Mesenchymal stem cell (in vitro differentiated cells and primary cell): ENCODE measurements around the gene TMEM14C.

Source experiments
- DNase-seq: peaks from one replicate; pipeline ENCODE4 v3.0.0-alpha.2; 2013
- H2AFZ ChIP-seq: one replicate; pipeline ENCODE4 v1.6.1; 2013; ENCODE audit warnings: low read depth, mild to moderate bottlenecking, control low read depth, inconsistent platforms, low read length, moderate library complexity
- H2AK5ac ChIP-seq: 2 replicates; pipeline ENCODE4 v1.6.1; 2013; ENCODE audit warnings: low read length, moderate library complexity, mild to moderate bottlenecking, inconsistent platforms; ENCODE audit not compliant: severe bottlenecking
- H2BK120ac ChIP-seq: one replicate; pipeline ENCODE4 v1.6.1; 2013; ENCODE audit warnings: low read depth, mild to moderate bottlenecking, inconsistent platforms, low read length, moderate library complexity
- H2BK12ac ChIP-seq, 2 experiments: one replicate each; pipeline ENCODE4 v1.6.1; 2013; ENCODE audit warnings: inconsistent platforms in 2 of 2, low read length in 2 of 2, mild to moderate bottlenecking in 2 of 2, moderate library complexity in 2 of 2, control low read depth in 1 of 2
- H2BK15ac ChIP-seq: one replicate; pipeline ENCODE4 v1.6.1; 2013; ENCODE audit warnings: mild to moderate bottlenecking, low read depth, inconsistent platforms; ENCODE audit not compliant: poor library complexity, severe bottlenecking
- H2BK5ac ChIP-seq: 2 replicates; pipeline ENCODE4 v1.6.1; 2013; ENCODE audit warnings: low read depth, mild to moderate bottlenecking, low read length, control low read depth, inconsistent platforms; ENCODE audit not compliant: poor library complexity, severe bottlenecking
- H3K14ac ChIP-seq, 2 experiments: one replicate each; pipeline ENCODE4 v1.6.1; 2013; ENCODE audit warnings: inconsistent platforms in 2 of 2, low read length in 2 of 2, control low read depth in 1 of 2, mild to moderate bottlenecking in 1 of 2, moderate library complexity in 1 of 2
- H3K18ac ChIP-seq, 2 experiments: one replicate each; pipeline ENCODE4 v1.6.1; 2013; ENCODE audit warnings: inconsistent platforms in 2 of 2, low read length in 2 of 2, control low read depth in 1 of 2, low read depth in 1 of 2, mild to moderate bottlenecking in 1 of 2
- H3K23ac ChIP-seq, 2 experiments: one replicate each; pipeline ENCODE4 v1.6.1; 2013; ENCODE audit warnings: inconsistent platforms in 2 of 2, low read length in 2 of 2, mild to moderate bottlenecking in 2 of 2, moderate library complexity in 2 of 2, control low read depth in 1 of 2
- H3K27ac ChIP-seq: 2 replicates; pipeline ENCODE4 v1.5.1; 2013; ENCODE audit warnings: mild to moderate bottlenecking, moderate library complexity, low read length, control low read depth, inconsistent platforms; ENCODE audit not compliant: poor library complexity, severe bottlenecking
- H3K27me3 ChIP-seq, 2 experiments: 2 replicates each; pipeline versions ENCODE4 v1.6.1 to v1.7.0; 2013; ENCODE audit warnings: low read length in 2 of 2, mild to moderate bottlenecking in 2 of 2, moderate library complexity in 2 of 2, control low read depth in 1 of 2, inconsistent platforms in 1 of 2; ENCODE audit not compliant: control insufficient read depth in 1 of 2, insufficient read depth in 1 of 2
- H3K36me3 ChIP-seq, 2 experiments: 2 replicates each; pipeline versions ENCODE4 v1.6.1 to v1.7.0; 2013; ENCODE audit warnings: low read length in 2 of 2, control low read depth in 1 of 2, inconsistent platforms in 1 of 2, low read depth in 1 of 2, mild to moderate bottlenecking in 1 of 2; ENCODE audit not compliant: insufficient read depth in 2 of 2, control insufficient read depth in 1 of 2
- H3K4ac ChIP-seq, 2 experiments: one replicate each; pipeline ENCODE4 v1.6.1; 2013; ENCODE audit warnings: inconsistent platforms in 2 of 2, low read length in 2 of 2, mild to moderate bottlenecking in 2 of 2, moderate library complexity in 2 of 2, control low read depth in 1 of 2, low read depth in 1 of 2
- H3K4me1 ChIP-seq: 2 replicates; pipeline ENCODE4 v1.6.1; 2013; ENCODE audit warnings: low read depth, low read length, control low read depth; ENCODE audit not compliant: control insufficient read depth, insufficient read depth
- H3K4me2 ChIP-seq: 2 replicates; pipeline ENCODE4 v1.6.1; 2013; ENCODE audit warnings: low read length, mild to moderate bottlenecking, inconsistent platforms; ENCODE audit not compliant: poor library complexity, severe bottlenecking
- H3K4me3 ChIP-seq, 2 experiments: 2 replicates each; pipeline versions ENCODE4 v1.5.1 to v1.7.0; 2013; ENCODE audit warnings: low read length in 2 of 2, mild to moderate bottlenecking in 2 of 2, control low read depth in 1 of 2, low read depth in 1 of 2; ENCODE audit not compliant: insufficient read depth in 1 of 2
- H3K79me1 ChIP-seq: replicated peaks from 2 replicates; pipeline ENCODE4 v1.6.1; 2013; ENCODE audit warnings: mild to moderate bottlenecking, control low read depth, low read length, inconsistent platforms; ENCODE audit not compliant: poor library complexity, severe bottlenecking
- H3K9ac ChIP-seq: 2 replicates; pipeline ENCODE4 v1.7.0; 2013; ENCODE audit warnings: mild to moderate bottlenecking, low read length, moderate library complexity
- H3K9me3 ChIP-seq: 2 replicates; pipeline ENCODE4 v1.7.0; 2013; ENCODE audit warnings: mild to moderate bottlenecking, low read length; ENCODE audit not compliant: control insufficient read depth
- H4K8ac ChIP-seq: one replicate; pipeline ENCODE4 v1.6.1; 2013; ENCODE audit warnings: inconsistent platforms, mild to moderate bottlenecking, low read length, moderate library complexity
- H4K91ac ChIP-seq: one replicate; pipeline ENCODE4 v1.6.1; 2013; ENCODE audit warnings: mild to moderate bottlenecking, low read length, inconsistent platforms
- WGBS: methylation state at CpG from one replicate; pipeline ENCODE4 v1.1.7; 2013; ENCODE audit warnings: mixed read lengths; 5-methylcytosine and 5-hydroxymethylcytosine counted together

TMEM14C gene

DNA sequence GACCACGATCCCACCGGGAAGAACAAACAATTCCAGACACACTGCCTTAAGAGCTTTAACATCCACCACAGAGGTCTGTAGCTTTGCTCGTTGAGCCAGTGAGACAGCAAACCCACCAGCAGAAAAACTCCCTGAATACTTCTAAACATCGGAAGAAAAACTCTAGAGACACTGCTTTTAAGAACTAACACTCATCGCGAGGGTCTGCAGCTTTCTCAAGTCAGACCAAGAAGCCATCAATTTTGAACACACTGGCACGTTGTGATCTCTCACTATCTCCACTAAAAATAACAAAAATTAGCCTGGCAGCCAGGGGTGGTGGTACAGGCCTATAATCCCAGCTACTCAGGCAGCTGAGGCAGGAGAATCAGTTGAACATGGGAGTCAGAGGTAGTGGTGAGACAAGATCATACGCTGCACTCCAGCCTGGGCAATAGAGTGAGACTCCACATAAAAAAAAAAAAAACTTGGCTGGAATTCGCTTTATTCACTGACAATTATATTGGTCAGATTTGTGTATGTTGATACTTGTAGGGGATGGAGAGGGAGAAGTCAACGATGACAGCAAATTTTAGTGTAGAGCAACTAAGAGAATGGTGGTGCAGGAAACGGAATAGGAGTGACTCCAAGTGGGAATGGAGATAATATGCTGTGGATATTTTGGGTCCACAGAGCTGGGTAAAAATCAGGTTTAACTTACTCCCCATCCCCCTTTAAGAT, 860 bp upstream of the TMEM14C start:
- H3K27ac ChIP-seq = peak overlapping the region; percentile 75
- H2AFZ ChIP-seq = no peak overlapping the region
- peaks cover 30% of the 10 kb centered on the region for H3K79me1 ChIP-seq
- no peak overlapping the region for H3K23ac ChIP-seq
- H2AK5ac ChIP-seq = no peak overlapping the region
- H3K36me3 ChIP-seq = peaks cover 26 to 29% of the 10 kb centered on the region in 2 experiments
- 87% methylated on average over 11 of the region's 11 CpGs for WGBS
- H2BK120ac ChIP-seq = peak overlapping the region; percentile 15
- H3K27me3 ChIP-seq = no peaks in the 10 kb centered on the region
- no peak overlapping the region for H4K91ac ChIP-seq
- peak overlapping the region; percentile 99 for H3K9ac ChIP-seq
- H3K4ac ChIP-seq = peak overlapping the region in 1 of 2 experiments; percentile 82
- no peak for DNase-seq
- H3K14ac ChIP-seq = no peak overlapping the region
- H3K4me3 ChIP-seq = peak overlapping the region in 1 of 2 experiments; percentile 98
- H2BK15ac ChIP-seq = no peak overlapping the region
- peak overlapping the region; percentile 88 for H3K4me2 ChIP-seq
- peaks cover 3% of the 10 kb centered on the region for H3K4me1 ChIP-seq
- no peak overlapping the region for H2BK5ac ChIP-seq
- peaks cover 12% of the 10 kb centered on the region for H3K9me3 ChIP-seq
- no peak overlapping the region for H2BK12ac ChIP-seq
- H3K18ac ChIP-seq = peak overlapping the region in 1 of 2 experiments; percentile 60
- H4K8ac ChIP-seq = peak overlapping the region; percentile 94

DNA sequence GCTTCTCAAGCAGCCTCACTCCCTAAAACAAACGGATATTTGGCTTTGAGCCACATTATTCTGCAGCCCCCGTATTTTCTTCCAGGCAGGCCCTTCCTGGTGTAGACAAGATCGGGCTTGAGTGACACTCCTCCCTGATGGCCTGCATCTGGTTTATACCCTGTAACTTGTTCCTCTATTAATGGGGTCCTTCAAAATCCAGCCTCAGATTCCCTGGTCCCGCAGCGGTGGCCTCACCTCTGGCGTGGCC, 375 bp upstream of the TMEM14C start:
- H2AK5ac ChIP-seq = no peak overlapping the region
- H3K4ac ChIP-seq = peak overlapping the region in 1 of 2 experiments; percentile 82
- H4K8ac ChIP-seq = peak overlapping the region; percentile 94
- no peak overlapping the region for H2AFZ ChIP-seq
- DNase-seq = no peak
- peak overlapping the region; percentile 75 for H3K27ac ChIP-seq
- peak overlapping the region; percentile 15 for H2BK120ac ChIP-seq
- no peak overlapping the region for H3K23ac ChIP-seq
- H2BK12ac ChIP-seq = no peak overlapping the region
- H3K36me3 ChIP-seq = peaks cover 29% of the 10 kb centered on the region in 2 experiments
- H3K14ac ChIP-seq = no peak overlapping the region
- peaks cover 33% of the 10 kb centered on the region for H3K79me1 ChIP-seq
- H4K91ac ChIP-seq = no peak overlapping the region
- peaks cover 3% of the 10 kb centered on the region for H3K4me1 ChIP-seq
- H2BK15ac ChIP-seq = no peak overlapping the region
- peak overlapping the region in 1 of 2 experiments; percentile 60 for H3K18ac ChIP-seq
- H3K27me3 ChIP-seq = no peaks in the 10 kb centered on the region
- H3K9ac ChIP-seq = peak overlapping the region; percentile 99
- WGBS = 2% methylated on average over 6 of the region's 6 CpGs
- peak overlapping the region; percentile 82 to 98 for H3K4me3 ChIP-seq
- no peak overlapping the region for H2BK5ac ChIP-seq
- peak overlapping the region; percentile 88 for H3K4me2 ChIP-seq
- H3K9me3 ChIP-seq = peaks cover 12% of the 10 kb centered on the region

DNA sequence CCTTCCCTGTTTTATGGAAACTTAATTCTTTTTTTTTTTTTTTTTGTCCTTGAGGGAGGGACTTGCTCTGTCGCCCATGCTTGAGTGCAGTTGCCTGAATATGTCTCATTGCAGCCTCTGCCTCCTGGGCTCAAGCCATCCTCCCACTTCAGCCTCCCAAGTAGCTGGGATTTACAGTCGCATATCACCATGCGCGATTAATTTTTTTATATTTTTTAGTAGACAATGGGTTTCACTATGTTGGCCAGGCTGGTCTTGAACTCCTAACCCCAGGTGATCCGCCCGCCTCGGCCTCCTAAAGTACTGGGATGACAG, 654 bp downstream of the TMEM14C start:
- no peak overlapping the region for H2AFZ ChIP-seq
- no peak overlapping the region for H2AK5ac ChIP-seq
- peak overlapping the region; percentile 99 for H3K9ac ChIP-seq
- H4K8ac ChIP-seq = no peak overlapping the region
- peaks cover 7% of the 10 kb centered on the region for H3K9me3 ChIP-seq
- H3K4me3 ChIP-seq = peak overlapping the region; percentile 82 to 98
- H3K23ac ChIP-seq = no peak overlapping the region
- 43% methylated on average over 6 of the region's 7 CpGs for WGBS
- H3K14ac ChIP-seq = no peak overlapping the region
- no peak overlapping the region for H2BK12ac ChIP-seq
- H3K27me3 ChIP-seq = no peaks in the 10 kb centered on the region
- peak overlapping the region; percentile 5 for H2BK15ac ChIP-seq
- no peak overlapping the region for H2BK120ac ChIP-seq
- H3K27ac ChIP-seq = peak overlapping the region; percentile 89
- peak overlapping the region; percentile 83 for H2BK5ac ChIP-seq
- H3K4ac ChIP-seq = no peak overlapping the region
- peaks cover 3% of the 10 kb centered on the region for H3K4me1 ChIP-seq
- H3K79me1 ChIP-seq = peaks cover 36% of the 10 kb centered on the region
- H3K36me3 ChIP-seq = peaks cover 28 to 39% of the 10 kb centered on the region in 2 experiments
- H3K4me2 ChIP-seq = peak overlapping the region; percentile 87
- peak overlapping the region in 1 of 2 experiments; percentile 59 for H3K18ac ChIP-seq
- DNase-seq = no peak
- H4K91ac ChIP-seq = no peak overlapping the region

DNA sequence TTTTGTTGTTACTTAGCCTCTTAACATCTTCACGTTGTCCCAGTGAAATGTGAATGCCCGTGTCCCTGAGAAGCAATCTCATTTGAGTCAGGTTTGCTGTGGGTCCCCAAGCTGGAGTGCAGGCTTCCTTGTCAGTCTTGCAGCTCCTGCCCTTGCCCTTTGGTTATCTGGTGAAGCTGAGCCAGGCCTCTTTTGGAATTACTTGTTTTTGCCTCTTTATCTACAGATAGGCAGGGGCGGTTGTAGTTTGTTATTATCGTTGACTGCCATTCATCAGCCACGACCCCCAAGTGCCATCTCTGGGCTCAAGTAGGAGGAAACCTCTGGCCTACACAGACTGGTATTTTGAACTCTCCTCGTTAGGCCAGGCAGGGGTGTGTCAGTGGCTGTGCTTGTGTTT, 2.2 kb downstream of the TMEM14C start:
- Histone ChIP-seq H3K27me3 (no peaks in the 10 kb centered on the region), H3K79me1 (peaks cover 37% of the 10 kb centered on the region), H3K23ac (no peak overlapping the region), H3K4me1 (peaks cover 3% of the 10 kb centered on the region), H3K9me3 (no peaks in the 10 kb centered on the region), H4K8ac (no peak overlapping the region), H3K18ac (no peak overlapping the region), H3K4me3 (peak overlapping the region in 1 of 2 experiments; percentile 98), H3K14ac (no peak overlapping the region), H2AK5ac (no peak overlapping the region), H2BK5ac (no peak overlapping the region), H3K4ac (no peak overlapping the region), H3K4me2 (no peak overlapping the region), H3K27ac (no peak overlapping the region), H3K36me3 (peaks cover 36 to 54% of the 10 kb centered on the region in 2 experiments), H2AFZ (no peak overlapping the region), H2BK15ac (no peak overlapping the region), H2BK120ac (no peak overlapping the region), H4K91ac (no peak overlapping the region), H2BK12ac (no peak overlapping the region), H3K9ac (peak overlapping the region; percentile 99)
- no peak for DNase-seq
- 91% methylated on average over 6 of the region's 6 CpGs for WGBS
